HG03575 (cell line): ENCODE measurements around the gene GRIP1.

Experiments used
- ATAC-seq: cut with Tn5 transposase; IDR thresholded peaks from one replicate; pipeline ENCODE4 v1.9.1; 2021; ENCODE audit not compliant: unreplicated experiment, insufficient number of reproducible peaks, low FRiP score; ENCODE audit errors: extremely low read depth

The GRIP1 gene

GRCh38 chr12:66612090-66612775 lies 66.6 kb downstream of the GRIP1 start:
- no peak for ATAC-seq

GRCh38 chr12:66607147-66607546 lies 71.7 kb downstream of the GRIP1 start:
- no peak for ATAC-seq

- ATAC-seq = no peak
Measured at GRCh38 chr12:66605293-66605692, 73.6 kb downstream of the GRIP1 start.

GRCh38 chr12:66603981-66604479 lies 74.8 kb downstream of the GRIP1 start:
- no peak for ATAC-seq

- no peak for ATAC-seq
Measured at GRCh38 chr12:66603461-66603860, 75.4 kb downstream of the GRIP1 start.

- no peak for ATAC-seq
Measured at GRCh38 chr12:66602483-66603143, 76.3 kb downstream of the GRIP1 start.

- no peak for ATAC-seq
Measured at GRCh38 chr12:66600903-66601302, 78.0 kb downstream of the GRIP1 start.

- ATAC-seq = no peak
Measured at GRCh38 chr12:66599816-66600215, 79.1 kb downstream of the GRIP1 start.

- no peak for ATAC-seq
Measured at GRCh38 chr12:66598608-66599007, 80.3 kb downstream of the GRIP1 start.

GRCh38 chr12:66598079-66598478 lies 80.8 kb downstream of the GRIP1 start:
- ATAC-seq = no peak

GRCh38 chr12:66596199-66596598 lies 82.7 kb downstream of the GRIP1 start:
- ATAC-seq = no peak

- ATAC-seq = no peak
Measured at GRCh38 chr12:66594688-66595087, 84.2 kb downstream of the GRIP1 start.

- ATAC-seq = no peak
Measured at GRCh38 chr12:66590275-66590985, 88.4 kb downstream of the GRIP1 start.

- ATAC-seq = no peak
Measured at GRCh38 chr12:66589095-66589494, 89.8 kb downstream of the GRIP1 start.

- ATAC-seq = no peak
Measured at GRCh38 chr12:66587912-66588311, 91.0 kb downstream of the GRIP1 start.

- no peak for ATAC-seq
Measured at GRCh38 chr12:66584673-66585072, 94.2 kb downstream of the GRIP1 start.

- no peak for ATAC-seq
Measured at GRCh38 chr12:66573605-66574004, 105.3 kb downstream of the GRIP1 start.

GRCh38 chr12:66572845-66573244 lies 106.0 kb downstream of the GRIP1 start:
- no peak for ATAC-seq

- no peak for ATAC-seq
Measured at GRCh38 chr12:66571361-66571915, 107.4 kb downstream of the GRIP1 start.

- no peak for ATAC-seq
Measured at GRCh38 chr12:66563220-66563619, 115.7 kb downstream of the GRIP1 start.
